HG03066 (cell line): ENCODE measurements around the gene ELP5.

Experiments used
- ATAC-seq: cut with Tn5 transposase; IDR thresholded peaks from one replicate; pipeline ENCODE4 v1.9.1; 2021; ENCODE audit warnings: low read depth; ENCODE audit not compliant: unreplicated experiment

ELP5 gene

GRCh38 chr17:7308625-7309433, 56.8 kb downstream of the ELP5 start:
- ATAC-seq = no peak
